GM18907 (cell line): Measurements from ENCODE around the gene KCTD17.
A peak's percentile ranks its signal among the peaks of the same experiment; 100 is the strongest.

Source experiments
- ATAC-seq: cut with Tn5 transposase; IDR thresholded peaks from one replicate; pipeline ENCODE4 v1.9.1; 2021; ENCODE audit warnings: mild to moderate bottlenecking, moderate library complexity; ENCODE audit not compliant: unreplicated experiment

KCTD17 gene

GRCh38 chr22:37019309-37020191 is 32.0 kb upstream of the KCTD17 start, which contains the start of the genes MPST and TST:
MPST (plus strand) TSS chr22:37019742; CDS start chr22:37019837, 95 bp downstream.
TST (minus strand) TSS chr22:37019447; CDS start chr22:37018732, 715 bp downstream.
- ATAC-seq, result peak; percentile 73

DNA sequence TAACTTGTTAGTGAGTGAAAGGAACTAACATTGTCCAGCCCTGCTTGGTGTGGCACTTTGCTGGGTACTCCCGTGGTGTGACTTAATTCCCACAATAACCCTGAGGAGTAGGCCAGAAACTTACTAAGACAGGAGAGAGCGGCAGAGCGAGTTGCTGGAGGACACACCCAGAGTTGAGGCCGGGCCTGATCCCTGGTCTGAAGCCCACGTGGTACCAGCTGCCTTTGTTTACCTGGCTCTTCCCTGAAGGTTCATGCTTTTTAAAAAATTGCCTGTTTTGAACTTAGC is 31.4 kb upstream of the KCTD17 start:
- peak; percentile 2 for ATAC-seq

DNA sequence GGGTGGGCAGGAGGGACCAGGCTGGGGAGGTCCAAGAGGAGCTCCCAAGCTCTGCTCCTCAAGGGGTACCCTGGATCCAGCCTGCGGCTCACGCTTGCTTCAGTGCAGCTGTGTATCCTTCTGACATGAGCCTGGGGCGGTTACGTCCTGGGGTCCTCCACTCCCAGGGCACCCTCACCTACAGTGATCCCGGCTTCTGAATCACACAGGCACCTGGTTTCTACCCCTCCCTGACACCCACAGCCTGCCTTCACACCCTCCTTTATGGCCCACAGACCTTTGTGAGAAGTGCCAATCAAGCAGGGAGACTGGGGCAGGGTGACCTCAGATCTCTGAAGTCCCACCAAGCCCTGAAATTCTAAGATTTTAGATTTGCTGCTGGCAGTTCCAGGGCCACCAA is 30.5 kb upstream of the KCTD17 start:
- ATAC-seq, result no peak

DNA sequence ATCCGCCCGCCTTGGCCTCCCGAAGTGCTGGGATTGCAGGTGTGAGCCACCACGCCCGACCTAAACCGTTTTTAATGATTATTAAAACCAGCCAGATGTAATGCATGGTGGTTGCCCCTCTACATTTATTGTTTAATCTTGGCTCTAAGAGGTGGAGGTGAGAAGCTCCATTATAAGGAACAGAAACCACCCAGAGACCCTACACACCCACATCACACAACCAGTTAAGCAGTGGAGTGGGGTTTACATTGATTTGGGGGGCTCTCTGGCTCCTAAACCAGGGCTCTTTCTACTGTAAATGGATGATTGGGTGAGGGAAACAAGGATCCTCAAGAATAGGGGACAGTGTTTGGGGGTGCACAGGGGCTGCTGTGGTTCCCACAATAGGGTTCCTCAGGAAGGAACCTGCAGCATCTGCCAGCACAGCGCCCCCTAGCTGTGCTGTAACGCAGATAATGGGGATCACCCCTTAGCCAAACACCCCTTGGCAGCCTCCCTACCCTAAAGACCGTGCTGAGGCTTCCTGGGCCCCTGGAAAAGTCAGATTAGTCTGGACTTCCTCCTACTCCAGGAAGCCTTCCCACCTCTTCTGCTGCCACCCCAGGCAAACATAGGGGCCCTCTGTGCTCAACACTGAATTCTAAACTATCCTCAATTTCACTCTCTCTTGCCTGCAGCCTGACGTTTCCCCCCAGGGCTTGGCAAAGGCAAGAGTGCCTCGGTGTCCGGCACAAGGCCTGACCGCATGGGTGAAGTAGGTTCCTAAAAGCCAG is 29.6 kb upstream of the KCTD17 start:
- ATAC-seq, result no peak

DNA sequence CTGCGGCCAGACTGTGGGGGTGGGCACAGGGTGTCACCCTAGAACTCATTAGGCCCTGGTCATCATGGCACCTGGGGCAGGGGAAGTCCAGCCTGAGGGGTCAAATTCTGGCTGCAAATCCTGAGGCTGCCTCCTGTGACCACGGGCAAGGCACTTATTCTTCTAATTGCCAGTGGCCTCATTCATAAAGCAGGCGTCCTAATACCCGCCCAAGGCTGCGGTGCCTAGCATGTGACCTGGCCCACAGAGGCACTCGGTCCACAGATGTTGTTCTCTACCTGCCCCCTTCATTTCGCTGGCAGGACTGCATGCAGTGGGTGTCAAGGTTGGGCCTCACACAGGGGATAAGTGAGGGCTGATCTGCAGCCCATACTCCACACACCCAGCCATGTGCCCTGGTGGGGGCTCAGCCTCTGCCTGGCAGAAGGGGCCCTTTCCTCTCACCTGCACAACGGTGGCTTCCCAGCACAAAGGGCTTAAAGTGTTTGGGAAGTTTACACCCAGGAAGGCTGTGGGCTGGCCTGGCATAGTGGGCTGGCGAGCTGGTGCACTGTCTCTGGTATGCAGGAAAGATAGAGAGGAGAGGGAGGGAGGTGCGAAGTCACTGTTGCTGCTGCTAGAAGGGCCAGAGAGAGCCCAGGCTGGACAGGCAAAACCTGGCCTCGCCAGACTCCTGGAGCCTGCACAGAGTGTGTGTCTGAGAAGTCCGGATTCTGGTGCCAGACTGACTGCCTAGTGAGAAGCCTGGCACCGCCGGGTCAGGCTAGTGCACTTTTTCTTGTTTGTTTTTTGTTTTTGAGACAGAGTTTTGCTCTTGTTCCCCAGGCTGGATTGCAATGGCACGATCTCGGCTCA is 28.8 kb upstream of the KCTD17 start:
- no peak for ATAC-seq

GRCh38 chr22:37023743-37024338 is 27.7 kb upstream of the KCTD17 start:
- no peak for ATAC-seq

- ATAC-seq, result no peak
Observed at GRCh38 chr22:37024339-37025157, 27.0 kb upstream of the KCTD17 start.

DNA sequence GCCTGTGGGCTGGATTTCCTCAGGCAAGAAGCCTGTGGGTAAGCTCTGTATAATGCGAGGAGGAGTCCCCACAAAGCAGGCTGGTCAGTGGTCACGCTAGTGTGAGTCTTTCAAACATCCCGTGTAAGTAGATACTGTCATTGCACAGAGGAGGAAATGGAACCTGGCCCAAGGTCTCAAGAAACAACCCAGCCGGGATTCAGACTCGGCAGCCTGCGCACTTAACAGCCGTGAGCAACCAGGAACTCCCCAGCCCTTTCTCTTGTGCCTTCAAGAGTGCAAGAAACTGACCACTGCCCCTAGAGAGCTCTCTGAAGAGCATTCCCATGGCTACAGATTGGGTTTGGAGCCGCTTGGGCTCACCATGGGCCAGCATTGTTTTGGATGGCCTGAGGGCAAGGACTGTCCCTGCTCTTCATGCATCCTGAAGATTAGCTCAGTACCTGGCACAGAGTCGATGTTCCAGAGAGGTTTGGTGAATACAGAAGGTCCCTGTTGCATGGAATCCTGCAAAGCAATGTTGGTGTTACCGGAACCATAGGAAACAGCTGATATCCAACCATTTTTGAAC is 26.0 kb upstream of the KCTD17 start:
- no peak for ATAC-seq

DNA sequence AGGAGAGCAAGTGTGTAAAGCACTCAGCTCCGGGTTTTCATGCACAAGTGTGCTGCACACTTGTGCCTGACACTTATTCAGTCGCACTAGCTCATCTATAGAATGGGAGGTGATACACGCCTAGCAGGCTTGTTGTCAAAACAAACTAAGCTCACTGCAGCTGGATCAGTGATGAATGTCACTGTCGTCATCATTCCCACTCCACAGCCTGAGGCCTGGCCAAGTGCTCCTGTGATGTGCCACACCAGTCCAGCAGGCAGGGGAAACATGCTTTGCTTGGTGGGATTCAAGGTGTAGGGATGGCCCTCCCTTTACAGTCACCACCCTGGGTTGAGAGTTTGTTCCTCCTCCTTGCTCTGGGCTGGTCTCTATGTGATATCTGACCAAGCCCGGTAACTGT is 25.2 kb upstream of the KCTD17 start:
- no peak for ATAC-seq

- ATAC-seq, result no peak
Observed at GRCh38 chr22:37027556-37027955, 24.0 kb upstream of the KCTD17 start.

- ATAC-seq, result no peak
Observed at GRCh38 chr22:37028692-37029674, 22.6 kb upstream of the KCTD17 start.

- no peak for ATAC-seq
Observed at GRCh38 chr22:37030560-37031281, 20.8 kb upstream of the KCTD17 start.

- no peak for ATAC-seq
Observed at GRCh38 chr22:37032134-37032534, 19.4 kb upstream of the KCTD17 start.

DNA sequence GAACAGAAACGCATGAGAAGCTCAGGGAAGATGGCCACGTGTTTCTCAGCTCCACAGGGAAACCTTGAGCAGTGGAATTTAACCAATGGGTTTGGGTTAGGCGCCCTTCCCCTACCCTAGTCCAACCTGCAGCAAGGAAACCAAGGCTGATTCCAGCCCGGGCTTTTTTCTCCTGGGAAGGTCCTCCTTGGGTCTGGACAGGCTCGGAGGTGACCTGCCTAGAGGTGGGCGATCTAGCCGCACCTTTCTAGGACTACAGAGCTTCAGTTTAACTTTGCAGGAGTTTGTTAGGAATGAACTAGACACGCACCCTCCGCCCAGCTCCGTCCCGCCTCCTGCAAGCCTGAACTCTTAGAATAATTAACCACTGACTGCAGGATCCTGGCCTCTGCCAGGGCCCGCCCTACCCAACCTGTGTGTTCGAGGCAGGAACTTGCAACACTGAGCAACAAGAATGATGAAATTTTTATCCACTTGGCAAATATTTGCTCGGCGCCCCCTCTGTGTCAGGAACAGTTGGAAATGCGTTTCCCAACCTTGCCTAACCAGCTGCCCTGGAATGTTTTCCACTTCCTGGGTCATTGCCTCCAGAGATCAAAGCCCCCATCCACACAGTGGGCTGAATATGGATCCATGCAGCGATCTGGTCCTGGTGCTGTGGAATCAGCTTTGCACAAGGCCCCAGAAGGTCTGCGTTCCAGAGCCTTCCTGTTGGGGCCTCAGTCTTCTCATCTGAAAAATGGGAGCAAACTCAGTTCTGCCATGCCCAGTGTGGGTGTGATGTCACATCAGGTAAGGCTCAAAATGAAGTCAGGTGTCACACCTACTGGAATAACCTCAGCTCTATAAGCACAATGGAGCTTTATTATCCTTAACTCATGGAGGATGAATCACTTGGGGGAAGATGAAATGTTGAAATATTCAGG is 18.7 kb upstream of the KCTD17 start:
- no peak for ATAC-seq

DNA sequence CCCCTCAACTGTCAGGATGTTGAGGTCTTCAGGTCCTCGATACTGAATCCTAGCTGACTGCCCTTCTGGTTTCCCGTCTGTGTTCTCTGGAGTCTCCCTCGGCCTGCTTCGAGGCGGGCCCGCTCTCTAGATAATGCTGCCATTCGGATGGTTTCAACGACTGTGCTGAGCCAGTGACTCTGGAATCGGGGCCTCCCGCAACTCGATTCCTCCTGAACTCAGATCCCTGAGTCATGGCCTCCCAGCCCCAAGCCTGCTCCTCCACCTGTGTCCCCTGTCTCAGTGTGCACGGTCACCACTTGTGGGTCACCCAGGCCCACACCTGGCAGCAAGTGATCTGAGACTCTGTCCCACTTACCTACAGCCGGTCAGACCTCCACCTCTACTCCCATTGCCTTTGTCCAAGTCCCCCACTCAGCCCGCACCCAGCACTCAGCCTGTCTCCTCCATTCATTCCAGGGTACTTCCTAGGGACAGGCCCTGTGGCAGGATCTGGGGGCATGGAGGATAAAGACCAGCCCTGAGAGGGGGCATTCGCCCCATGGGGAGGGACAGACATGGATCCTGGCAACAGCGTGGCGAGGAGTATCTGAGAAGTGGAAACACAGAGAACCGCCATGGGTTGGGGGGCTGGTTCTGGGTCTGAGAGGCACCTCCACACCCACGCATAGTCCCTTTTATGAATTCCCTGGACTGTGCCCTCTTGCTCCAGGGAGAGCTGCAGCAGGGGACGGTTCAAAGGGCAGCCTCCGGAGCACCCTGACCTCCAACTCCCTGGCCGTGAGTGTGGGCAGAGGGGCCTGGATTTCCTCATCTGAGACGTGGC is 17.7 kb upstream of the KCTD17 start:
- ATAC-seq, result no peak
